Neural cell (in vitro differentiated cells): Measurements from ENCODE around the gene ABCA13. TPM values are rescaled to one million over a fixed set of nuclear protein-coding genes. Genes with fewer than 3 reads are reported as not detected.

Source experiments
- H2AFZ ChIP-seq: fragments of 200-600, 300-800 bp; sonication (generic), shearing (Covaris generic); 2 replicates; pipeline ENCODE4 v1.6.0; 2014; ENCODE audit warnings: low read depth, mild to moderate bottlenecking, antibody characterized with exemption, low read length, moderate library complexity
- H3F3A ChIP-seq: fragments of 200-600 bp; shearing (Covaris generic); 2 replicates; pipeline ENCODE4 v1.6.1; 2016; ENCODE audit warnings: mild to moderate bottlenecking, moderate library complexity, mixed read lengths, antibody characterized with exemption, low read length; ENCODE audit not compliant: insufficient read depth, poor library complexity, severe bottlenecking
- H3K27ac ChIP-seq: fragments of 200-600, 300-800 bp; sonication (generic), shearing (Covaris generic); 2 replicates; pipeline ENCODE4 v1.5.1; 2014; ENCODE audit warnings: mild to moderate bottlenecking, low read length, moderate library complexity
- H3K27me3 ChIP-seq: fragments of 300-800, 200-600 bp; sonication (generic), shearing (Covaris generic); 2 replicates; pipeline ENCODE4 v1.6.0; 2014; ENCODE audit warnings: mild to moderate bottlenecking, low read depth, low read length, moderate library complexity; ENCODE audit not compliant: insufficient read depth
- H3K36me3 ChIP-seq: fragments of 300-800, 200-600 bp; sonication (generic), shearing (Covaris generic); 2 replicates; pipeline ENCODE4 v1.5.1; 2014; ENCODE audit warnings: mild to moderate bottlenecking, antibody characterized with exemption, low read length, moderate library complexity; ENCODE audit not compliant: insufficient read depth
- H3K4me2 ChIP-seq: fragments of 300-800, 200-600 bp; sonication (generic), shearing (Covaris generic); 2 replicates; pipeline ENCODE4 v1.6.0; 2014; ENCODE audit warnings: mild to moderate bottlenecking, low read length
- H3K4me3 ChIP-seq: fragments of 300-800, 200-600 bp; sonication (generic), shearing (Covaris generic); 2 replicates; pipeline ENCODE4 v1.5.1; 2014; ENCODE audit warnings: mild to moderate bottlenecking, low read length, moderate library complexity
- H3K79me2 ChIP-seq: fragments of 200-600 bp; shearing (Covaris generic); replicated peaks from 2 replicates; pipeline ENCODE4 v1.6.0; 2014; ENCODE audit warnings: mild to moderate bottlenecking, low read length, moderate library complexity; ENCODE audit not compliant: insufficient read depth
- H3K9ac ChIP-seq: fragments of 300-800, 200-600 bp; sonication (generic), shearing (Covaris generic); 2 replicates; pipeline ENCODE4 v1.6.1; 2016; ENCODE audit warnings: mild to moderate bottlenecking, low read length, mixed read lengths
- H3K9me2 ChIP-seq: fragments of 200-600 bp; shearing (Covaris generic); 2 replicates; pipeline ENCODE4 v1.6.1; 2016; ENCODE audit warnings: mild to moderate bottlenecking, low read length, mixed read lengths; ENCODE audit not compliant: insufficient read depth
- H3K9me3 ChIP-seq: fragments of 200-600, 300-800 bp; sonication (generic), shearing (Covaris generic); 2 replicates; pipeline ENCODE4 v1.6.1; 2016; ENCODE audit warnings: mild to moderate bottlenecking, mixed run types, low read length, moderate library complexity, mixed read lengths
- H4K20me1 ChIP-seq: fragments of 200-600 bp; shearing (Covaris generic); 2 replicates; pipeline ENCODE4 v1.6.1; 2016; ENCODE audit warnings: mild to moderate bottlenecking, mixed run types; ENCODE audit not compliant: insufficient read depth
- EP300 ChIP-seq: fragments of 450-650 bp; conservative IDR thresholded peaks from 2 replicates; pipeline ENCODE4 v1.6.1; 2014; ENCODE audit warnings: antibody characterized with exemption, mild to moderate bottlenecking, moderate library complexity; ENCODE audit not compliant: poor library complexity, severe bottlenecking
- EZH2 ChIP-seq: fragments of 200-600, 300-800 bp; shearing (Covaris generic), sonication (generic); IDR thresholded peaks from 2 replicates; pipeline ENCODE4 v1.6.1; 2014; ENCODE audit warnings: antibody characterized with exemption, low read length, borderline replicate concordance, mild to moderate bottlenecking; ENCODE audit not compliant: insufficient read depth, poor library complexity, severe bottlenecking
- MXI1 ChIP-seq: fragments of 450-650 bp; conservative IDR thresholded peaks from 2 replicates; pipeline ENCODE4 v1.6.1; 2014; ENCODE audit warnings: antibody characterized with exemption, mild to moderate bottlenecking; ENCODE audit not compliant: poor library complexity, severe bottlenecking
- POLR2AphosphoS5 ChIP-seq: IDR thresholded peaks from 2 replicates; pipeline ENCODE4 v1.6.1; 2012
- RAD21 ChIP-seq: fragments of 450-650 bp; conservative IDR thresholded peaks from 2 replicates; pipeline ENCODE4 v1.6.1; 2014; ENCODE audit warnings: antibody characterized with exemption, mild to moderate bottlenecking, moderate library complexity
- SMC3 ChIP-seq: fragments of 450-650 bp; conservative IDR thresholded peaks from 2 replicates; pipeline ENCODE4 v1.6.1; 2014; ENCODE audit warnings: antibody characterized with exemption, mild to moderate bottlenecking, moderate library complexity; ENCODE audit not compliant: poor library complexity
- TAF1 ChIP-seq: IDR thresholded peaks from 2 replicates; pipeline ENCODE4 v1.6.1; 2012; ENCODE audit warnings: low read depth
- polyA plus RNA-seq: library from polyadenylated mRNA; depleted of rRNA; stranded (reverse); fragments of >200 nt; gene quantifications from 2 replicates; pipeline ENCODE4 v1.2.3, GENCODE V29; 2014
- TF ChIP-seq, protein P1 (sequence below): IDR thresholded peaks from 2 replicates; pipeline ENCODE4 v1.6.1; 2012; ENCODE audit warnings: borderline replicate concordance
- TF ChIP-seq, protein P2 (sequence below): fragments of 450-650 bp; IDR thresholded peaks from 2 replicates; pipeline ENCODE4 v1.5.1; 2014; ENCODE audit warnings: antibody characterized with exemption, mild to moderate bottlenecking, moderate library complexity; ENCODE audit not compliant: poor library complexity, severe bottlenecking

ABCA13 gene
- polyA plus RNA-seq, 1 donor from 2014 or later = 0.20 TPM

DNA sequence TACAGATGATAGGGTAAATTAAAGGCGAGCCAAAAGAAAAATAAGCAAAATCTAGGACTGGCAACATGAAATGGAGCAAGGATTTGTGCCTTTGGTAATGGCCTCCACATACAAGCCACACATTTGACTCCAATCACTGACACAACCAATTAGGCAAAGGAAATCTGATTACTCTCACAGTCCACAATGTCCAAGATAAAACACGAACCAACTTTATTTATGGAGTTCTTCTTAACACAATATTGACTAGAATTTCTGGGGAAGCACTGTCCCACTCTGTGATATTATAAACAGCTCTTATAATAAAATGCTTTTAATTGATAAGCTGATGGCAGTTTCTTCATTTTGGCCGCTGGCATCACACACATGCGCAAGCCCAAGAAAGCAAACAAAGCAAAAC, 334.2 kb downstream of the ABCA13 start:
- Histone ChIP-seq H4K20me1 (no peaks in the 10 kb centered on the region), H3K27me3 (no peaks in the 10 kb centered on the region), H3K4me2 (no peak overlapping the region), H3K4me3 (no peak overlapping the region), H3K9me3 (no peaks in the 10 kb centered on the region), H3F3A (no peaks in the 10 kb centered on the region), H3K36me3 (no peaks in the 10 kb centered on the region), H3K79me2 (no peaks in the 10 kb centered on the region), H3K9ac (no peak overlapping the region), H3K27ac (no peak overlapping the region), H3K9me2 (no peaks in the 10 kb centered on the region), H2AFZ (no peak overlapping the region)
- TF ChIP-seq RAD21 (no peak), POLR2AphosphoS5 (no peak), MXI1 (no peak), EP300 (no peak), TAF1 (no peak), SMC3 (no peak), EZH2 (no peak)
- TF ChIP-seq, protein P1, sequence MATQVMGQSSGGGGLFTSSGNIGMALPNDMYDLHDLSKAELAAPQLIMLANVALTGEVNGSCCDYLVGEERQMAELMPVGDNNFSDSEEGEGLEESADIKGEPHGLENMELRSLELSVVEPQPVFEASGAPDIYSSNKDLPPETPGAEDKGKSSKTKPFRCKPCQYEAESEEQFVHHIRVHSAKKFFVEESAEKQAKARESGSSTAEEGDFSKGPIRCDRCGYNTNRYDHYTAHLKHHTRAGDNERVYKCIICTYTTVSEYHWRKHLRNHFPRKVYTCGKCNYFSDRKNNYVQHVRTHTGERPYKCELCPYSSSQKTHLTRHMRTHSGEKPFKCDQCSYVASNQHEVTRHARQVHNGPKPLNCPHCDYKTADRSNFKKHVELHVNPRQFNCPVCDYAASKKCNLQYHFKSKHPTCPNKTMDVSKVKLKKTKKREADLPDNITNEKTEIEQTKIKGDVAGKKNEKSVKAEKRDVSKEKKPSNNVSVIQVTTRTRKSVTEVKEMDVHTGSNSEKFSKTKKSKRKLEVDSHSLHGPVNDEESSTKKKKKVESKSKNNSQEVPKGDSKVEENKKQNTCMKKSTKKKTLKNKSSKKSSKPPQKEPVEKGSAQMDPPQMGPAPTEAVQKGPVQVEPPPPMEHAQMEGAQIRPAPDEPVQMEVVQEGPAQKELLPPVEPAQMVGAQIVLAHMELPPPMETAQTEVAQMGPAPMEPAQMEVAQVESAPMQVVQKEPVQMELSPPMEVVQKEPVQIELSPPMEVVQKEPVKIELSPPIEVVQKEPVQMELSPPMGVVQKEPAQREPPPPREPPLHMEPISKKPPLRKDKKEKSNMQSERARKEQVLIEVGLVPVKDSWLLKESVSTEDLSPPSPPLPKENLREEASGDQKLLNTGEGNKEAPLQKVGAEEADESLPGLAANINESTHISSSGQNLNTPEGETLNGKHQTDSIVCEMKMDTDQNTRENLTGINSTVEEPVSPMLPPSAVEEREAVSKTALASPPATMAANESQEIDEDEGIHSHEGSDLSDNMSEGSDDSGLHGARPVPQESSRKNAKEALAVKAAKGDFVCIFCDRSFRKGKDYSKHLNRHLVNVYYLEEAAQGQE = no peak
- TF ChIP-seq, protein P2, sequence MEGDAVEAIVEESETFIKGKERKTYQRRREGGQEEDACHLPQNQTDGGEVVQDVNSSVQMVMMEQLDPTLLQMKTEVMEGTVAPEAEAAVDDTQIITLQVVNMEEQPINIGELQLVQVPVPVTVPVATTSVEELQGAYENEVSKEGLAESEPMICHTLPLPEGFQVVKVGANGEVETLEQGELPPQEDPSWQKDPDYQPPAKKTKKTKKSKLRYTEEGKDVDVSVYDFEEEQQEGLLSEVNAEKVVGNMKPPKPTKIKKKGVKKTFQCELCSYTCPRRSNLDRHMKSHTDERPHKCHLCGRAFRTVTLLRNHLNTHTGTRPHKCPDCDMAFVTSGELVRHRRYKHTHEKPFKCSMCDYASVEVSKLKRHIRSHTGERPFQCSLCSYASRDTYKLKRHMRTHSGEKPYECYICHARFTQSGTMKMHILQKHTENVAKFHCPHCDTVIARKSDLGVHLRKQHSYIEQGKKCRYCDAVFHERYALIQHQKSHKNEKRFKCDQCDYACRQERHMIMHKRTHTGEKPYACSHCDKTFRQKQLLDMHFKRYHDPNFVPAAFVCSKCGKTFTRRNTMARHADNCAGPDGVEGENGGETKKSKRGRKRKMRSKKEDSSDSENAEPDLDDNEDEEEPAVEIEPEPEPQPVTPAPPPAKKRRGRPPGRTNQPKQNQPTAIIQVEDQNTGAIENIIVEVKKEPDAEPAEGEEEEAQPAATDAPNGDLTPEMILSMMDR = no peak

DNA sequence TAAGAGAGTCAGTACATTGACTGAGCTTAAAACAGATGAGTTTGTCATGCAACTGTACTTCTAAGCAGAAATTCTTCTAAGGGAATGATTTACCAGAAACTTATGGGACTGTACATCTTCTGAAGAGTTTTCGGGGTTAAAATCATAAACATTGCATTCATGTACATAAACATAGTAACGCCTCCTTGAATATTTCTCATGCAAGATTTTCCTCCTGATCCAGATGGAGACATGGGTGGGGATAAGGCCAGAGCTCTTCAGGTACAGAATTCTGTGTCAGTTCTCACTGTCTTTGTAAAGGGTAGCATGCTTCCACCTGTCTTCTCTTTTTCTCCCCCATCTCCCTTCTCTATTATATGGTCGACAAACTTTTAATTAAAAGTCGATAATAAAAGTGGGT, 335.3 kb downstream of the ABCA13 start:
- TF ChIP-seq POLR2AphosphoS5 = no peak
- no peak for TF ChIP-seq SMC3
- no peak for TF ChIP-seq MXI1
- TF ChIP-seq, protein P2 = no peak
- no peak for TF ChIP-seq EP300
- no peak for TF ChIP-seq RAD21
- no peak for TF ChIP-seq EZH2
- TF ChIP-seq, protein P1 = no peak
- no peak for TF ChIP-seq TAF1
- H3K9ac ChIP-seq = no peak overlapping the region
- no peak overlapping the region for H3K27ac ChIP-seq
- H3K4me2 ChIP-seq = no peak overlapping the region
- H3K36me3 ChIP-seq = no peaks in the 10 kb centered on the region
- H2AFZ ChIP-seq = no peak overlapping the region
- no peaks in the 10 kb centered on the region for H3K79me2 ChIP-seq
- H4K20me1 ChIP-seq = no peaks in the 10 kb centered on the region
- no peaks in the 10 kb centered on the region for H3K9me3 ChIP-seq
- no peak overlapping the region for H3K4me3 ChIP-seq
- no peaks in the 10 kb centered on the region for H3K9me2 ChIP-seq
- no peaks in the 10 kb centered on the region for H3K27me3 ChIP-seq
- no peaks in the 10 kb centered on the region for H3F3A ChIP-seq
